H1 (cell line): ENCODE measurements around the gene ZNF506. TPM values are rescaled to one million over a fixed set of nuclear protein-coding genes. Genes with fewer than 3 reads are reported as not detected.

Experiments
- CTCF ChIA-PET: fragments of 300-600 bp; sonication (Branson Sonifier 250); formaldehyde crosslinking; loops from one replicate; lab custom pipeline; 2021; ENCODE audit not compliant: partially characterized antibody; lab: Charles Lee
- POLR2A ChIA-PET: fragments of 300-600 bp; sonication (Branson Sonifier 250); formaldehyde crosslinking; loops from one replicate; lab custom pipeline; 2021; ENCODE audit warnings: inconsistent platforms; ENCODE audit not compliant: partially characterized antibody; lab: Charles Lee
- DNase-seq, 2 experiments: peaks; one replicate each; pipeline versions ENCODE4 v3.0.0 to v3.0.0-alpha.2; 2010 to 2022; ENCODE audit warnings: low spot score in 2 of 2, low read depth in 1 of 2, mixed read lengths in 1 of 2
- FAIRE-seq: peaks from 2 replicates; lab custom pipeline; 2011; peaks lifted over from hg19 to GRCh38; lab: Jason Lieb, UNC
- H2AFZ ChIP-seq: 2 replicates; pipeline ENCODE4 v1.8.1; 2012; ENCODE audit warnings: low read length, inconsistent platforms
- H2AK5ac ChIP-seq: 2 replicates; pipeline ENCODE4 v1.6.1; 2013; ENCODE audit warnings: low read depth, low read length
- H2BK120ac ChIP-seq: replicated peaks from 2 replicates; pipeline ENCODE3; 2013; ENCODE audit warnings: low read depth, low read length, inconsistent platforms
- H2BK12ac ChIP-seq: 2 replicates; pipeline ENCODE4 v1.6.1; 2013; ENCODE audit warnings: low read depth, low read length
- H2BK15ac ChIP-seq: 2 replicates; pipeline ENCODE4 v1.6.1; 2013; ENCODE audit warnings: low read length
- H2BK20ac ChIP-seq: 2 replicates; pipeline ENCODE4 v1.6.1; 2013; ENCODE audit warnings: low read length
- H2BK5ac ChIP-seq: 2 replicates; pipeline ENCODE4 v1.6.1; 2013; ENCODE audit warnings: low read depth, low read length
- H3K14ac ChIP-seq: 2 replicates; pipeline ENCODE4 v1.6.1; 2013; ENCODE audit warnings: inconsistent platforms; ENCODE audit not compliant: insufficient read length
- H3K18ac ChIP-seq: 2 replicates; pipeline ENCODE4 v1.6.1; 2013; ENCODE audit warnings: low read length; ENCODE audit errors: extremely low read depth
- H3K23ac ChIP-seq: 2 replicates; pipeline ENCODE4 v1.6.1; 2013; ENCODE audit warnings: inconsistent platforms; ENCODE audit not compliant: insufficient read length
- H3K23me2 ChIP-seq: 2 replicates; pipeline ENCODE4 v1.6.1; 2013; ENCODE audit warnings: low read depth, low read length
- H3K27ac ChIP-seq: 2 replicates; pipeline ENCODE4 v1.6.1; 2011; ENCODE audit warnings: low read depth, low read length, inconsistent platforms
- H3K27me3 ChIP-seq, 4 experiments: replicated peaks in 1 of 4; 1 replicate in 1 of 4; 2 replicates in 3 of 4; pipeline versions ENCODE4 v1.6.1 to v1.8.1; 2011 to 2013; ENCODE audit warnings: low read length in 3 of 4, mild to moderate bottlenecking in 3 of 4, inconsistent platforms in 2 of 4, mixed read lengths in 2 of 4, moderate library complexity in 1 of 4; ENCODE audit not compliant: control insufficient read depth in 3 of 4, insufficient read depth in 3 of 4; ENCODE audit errors: extremely low read depth in 1 of 4
- H3K36me3 ChIP-seq, 4 experiments: 2 replicates each; pipeline versions ENCODE4 v1.6.1 to v1.8.1; 2011 to 2013; ENCODE audit warnings: mild to moderate bottlenecking in 4 of 4, low read length in 3 of 4, moderate library complexity in 2 of 4, control low read depth in 1 of 4, inconsistent platforms in 1 of 4; ENCODE audit not compliant: insufficient read depth in 4 of 4, control insufficient read depth in 2 of 4
- H3K4ac ChIP-seq: replicated peaks from 2 replicates; pipeline ENCODE3; 2013; ENCODE audit warnings: low read length, low read depth, mixed read lengths, inconsistent platforms; ENCODE audit not compliant: insufficient read length
- H3K4me1 ChIP-seq, 4 experiments: replicated peaks in 1 of 4; 1 replicate in 1 of 4; 2 replicates in 3 of 4; pipeline versions ENCODE4 v1.6.1 to v1.8.1; 2011 to 2013; ENCODE audit warnings: low read length in 3 of 4, inconsistent platforms in 2 of 4, mixed read lengths in 1 of 4; ENCODE audit not compliant: insufficient read depth in 4 of 4, control insufficient read depth in 3 of 4
- H3K4me2 ChIP-seq, 2 experiments: 2 replicates each; pipeline versions ENCODE4 v1.6.1 to v1.8.1; 2011 to 2013; ENCODE audit warnings: low read depth in 2 of 2, low read length in 2 of 2, control low read depth in 1 of 2, inconsistent platforms in 1 of 2, mild to moderate bottlenecking in 1 of 2; ENCODE audit not compliant: insufficient read depth in 1 of 2
- H3K4me3 ChIP-seq, 4 experiments: fragments of 200-600, 300-600 bp in 1 of 4; sonication (generic), shearing (Covaris generic), sonication (Bioruptor Twin) in 1 of 4; 2 replicates each; pipeline versions ENCODE4 v1.5.1 to v1.8.1; 2011 to 2016; ENCODE audit warnings: low read length in 4 of 4, low read depth in 3 of 4, control low read depth in 2 of 4, inconsistent platforms in 2 of 4, mild to moderate bottlenecking in 2 of 4, mixed read lengths in 1 of 4, moderate library complexity in 1 of 4; ENCODE audit not compliant: insufficient read depth in 2 of 4; ENCODE audit errors: extremely low read depth in 1 of 4
- H3K56ac ChIP-seq: replicated peaks from 2 replicates; pipeline ENCODE3; 2013; ENCODE audit warnings: low read depth, mild to moderate bottlenecking, mixed read lengths, low read length, inconsistent platforms; ENCODE audit not compliant: insufficient read length
- H3K79me1 ChIP-seq: 2 replicates; pipeline ENCODE4 v1.6.1; 2013; ENCODE audit warnings: low read depth, low read length, control low read depth
- H3K79me2 ChIP-seq, 2 experiments: 2 replicates each; pipeline versions ENCODE4 v1.6.1 to v1.8.1; 2012 to 2013; ENCODE audit warnings: low read length in 2 of 2, mild to moderate bottlenecking in 2 of 2, inconsistent platforms in 1 of 2; ENCODE audit not compliant: insufficient read depth in 2 of 2, control insufficient read depth in 1 of 2
- H3K9ac ChIP-seq, 4 experiments: replicated peaks in 1 of 4; 1 replicate in 1 of 4; 2 replicates in 3 of 4; pipeline versions ENCODE4 v1.6.1 to v1.8.1; 2011 to 2013; ENCODE audit warnings: low read depth in 3 of 4, low read length in 3 of 4, control low read depth in 2 of 4, mild to moderate bottlenecking in 2 of 4, moderate library complexity in 2 of 4, inconsistent platforms in 1 of 4; ENCODE audit errors: extremely low read depth in 1 of 4
- H3K9me3 ChIP-seq, 2 experiments: 2 replicates each; pipeline versions ENCODE4 v1.6.1 to v1.8.1; 2012 to 2013; ENCODE audit warnings: mild to moderate bottlenecking in 2 of 2, moderate library complexity in 2 of 2, control low read depth in 1 of 2, inconsistent platforms in 1 of 2, low read depth in 1 of 2, low read length in 1 of 2, mixed read lengths in 1 of 2; ENCODE audit not compliant: insufficient read depth in 2 of 2
- H4K20me1 ChIP-seq, 2 experiments: replicated peaks in 1 of 2; 2 replicates each; pipeline versions ENCODE3 to v1.8.1; 2011 to 2013; ENCODE audit warnings: inconsistent platforms in 2 of 2, low read length in 2 of 2, mild to moderate bottlenecking in 1 of 2; ENCODE audit not compliant: insufficient read depth in 2 of 2, control insufficient read depth in 1 of 2
- H4K5ac ChIP-seq: 2 replicates; pipeline ENCODE4 v1.6.1; 2013; ENCODE audit warnings: low read length, low read depth, mixed read lengths, inconsistent platforms; ENCODE audit not compliant: insufficient read length
- H4K8ac ChIP-seq: 2 replicates; pipeline ENCODE4 v1.8.0; 2013; ENCODE audit warnings: mild to moderate bottlenecking, moderate library complexity, low read length, inconsistent platforms; ENCODE audit not compliant: insufficient read depth; ENCODE audit errors: extremely low read depth
- H4K91ac ChIP-seq: replicated peaks from 2 replicates; pipeline ENCODE3; 2013; ENCODE audit warnings: low read length, mixed read lengths, inconsistent platforms; ENCODE audit not compliant: insufficient read length
- BCL11A ChIP-seq, 2 experiments: IDR thresholded peaks; one replicate each; pipeline ENCODE4 v1.6.1; 2011; ENCODE audit warnings: low read depth in 2 of 2, low read length in 2 of 2, mild to moderate bottlenecking in 2 of 2
- BRCA1 ChIP-seq: IDR thresholded peaks from 2 replicates; pipeline ENCODE4 v1.6.1; 2012; ENCODE audit warnings: low read depth, low read length, improper control_type of control experiment
- EGR1 ChIP-seq: IDR thresholded peaks from 2 replicates; pipeline ENCODE4 v1.6.1; 2011; ENCODE audit warnings: low read depth, low read length, borderline replicate concordance
- GTF2F1 ChIP-seq: IDR thresholded peaks from 2 replicates; pipeline ENCODE4 v1.6.1; 2012; ENCODE audit warnings: low read depth, low read length, improper control_type of control experiment, borderline replicate concordance
- HDAC6 ChIP-seq: IDR thresholded peaks from one replicate; pipeline ENCODE4 v1.7.1; 2012; ENCODE audit warnings: low read depth, mild to moderate bottlenecking, inconsistent platforms, low read length, moderate library complexity
- JUN ChIP-seq: IDR thresholded peaks from 2 replicates; pipeline ENCODE4 v1.6.1; 2011; ENCODE audit warnings: low read depth, mild to moderate bottlenecking, improper control_type of control experiment, low read length
- MAFK ChIP-seq: IDR thresholded peaks from 2 replicates; pipeline ENCODE4 v1.6.1; 2012; ENCODE audit warnings: low read depth, mild to moderate bottlenecking, improper control_type of control experiment, low read length
- NRF1 ChIP-seq: IDR thresholded peaks from 2 replicates; pipeline ENCODE4 v1.6.1; 2011; ENCODE audit warnings: mild to moderate bottlenecking, low read depth, low read length, improper control_type of control experiment
- POU5F1 ChIP-seq: IDR thresholded peaks from 2 replicates; pipeline ENCODE4 v1.6.1; 2011; ENCODE audit warnings: low read depth, mild to moderate bottlenecking, low read length, moderate library complexity
- SUZ12 ChIP-seq: fragments of 200-600 bp; sonication (generic); IDR thresholded peaks from 2 replicates; pipeline ENCODE4 v1.6.1; 2012; ENCODE audit warnings: mild to moderate bottlenecking, inconsistent platforms, low read length, moderate library complexity, mixed read lengths
- TAF7 ChIP-seq: optimal IDR thresholded peaks from 2 replicates; pipeline ENCODE3; 2011; ENCODE audit warnings: low read depth, mild to moderate bottlenecking, inconsistent platforms, low read length, moderate library complexity, borderline replicate concordance
- TEAD4 ChIP-seq: IDR thresholded peaks from 2 replicates; pipeline ENCODE4 v1.6.1; 2012; ENCODE audit warnings: low read depth, low read length, inconsistent platforms, mixed read lengths
- WGBS, 2 experiments: shearing (Covaris generic) in 1 of 2; methylation state at CpG; one replicate each; pipeline versions ENCODE4 v1.1.6 to v1.1.7; 2013 to 2015; ENCODE audit warnings: low lambda C conversion rate in 2 of 2, mixed read lengths in 2 of 2, inconsistent platforms in 1 of 2, low coverage in 1 of 2, missing lambda C conversion rate in 1 of 2; ENCODE audit not compliant: insufficient replicate concordance in 2 of 2, insufficient coverage in 1 of 2, insufficient read length in 1 of 2; ENCODE audit errors: extremely low coverage in 1 of 2, missing lambda C conversion rate in 1 of 2; 5-methylcytosine and 5-hydroxymethylcytosine counted together
- polyA plus RNA-seq, 7 experiments: library from polyadenylated mRNA; depleted of rRNA in 3 of 7; stranded (reverse) in 5 of 7; unstranded in 2 of 7; fragments of >200 nt in 5 of 7; fragments of 200-250 nt in 2 of 7; gene quantifications; 1 replicate in 5 of 7; 2 replicates in 1 of 7; 4 replicates in 1 of 7; pipeline versions ENCODE4 v1.2.1 to v1.2.3, GENCODE V29; 2011 to 2013; ENCODE audit warnings: missing spikeins in 2 of 7, mixed read lengths in 2 of 7
- total RNA-seq: library from RNA; stranded (reverse); fragmentation: NEBNext Ultra II Directional; extraction: Animal tissue kit (Norgen Biotek cat#: 25700); gene quantifications from 2 replicates; pipeline ENCODE4 v1.2.1, GENCODE V29; 2021

ZNF506 gene
- total and polyA plus RNA-seq, 2 of the 8 experiments (the other 6 are each of a cell fraction or from before 2014, with no cell fraction given): 4.5 to 8.3 TPM

- Histone ChIP-seq H3K4me3 (no peak overlapping the region), H3K4ac (no peak overlapping the region), H3K36me3 (peaks cover 0 to 13% (median under 1%) of the 10 kb centered on the region in 4 experiments; a peak in 3 of 8 replicates), H3K27me3 (no peaks in the 10 kb centered on the region), H3K56ac (no peak overlapping the region), H3K23me2 (no peaks in the 10 kb centered on the region), H3K4me2 (no peak overlapping the region), H2AFZ (no peak overlapping the region), H3K23ac (no peak overlapping the region), H4K91ac (no peak overlapping the region), H3K9me3 (no peaks in the 10 kb centered on the region), H3K79me2 (no peaks in the 10 kb centered on the region), H2BK20ac (no peak overlapping the region), H2BK120ac (no peak overlapping the region), H3K18ac (no peak overlapping the region), H2BK15ac (no peak overlapping the region), H4K8ac (no peak overlapping the region), H2AK5ac (no peak overlapping the region), H2BK12ac (no peak overlapping the region), H4K5ac (no peak overlapping the region), H3K4me1 (no peaks in the 10 kb centered on the region), H3K27ac (no peak overlapping the region), H2BK5ac (no peak overlapping the region), H3K9ac (no peak overlapping the region), H4K20me1 (peaks cover 1 to 2% of the 10 kb centered on the region in 2 experiments), H3K79me1 (no peaks in the 10 kb centered on the region), H3K14ac (no peak overlapping the region)
- 91% methylated on average over 1 of the region's 1 CpG; no CpG with 5 or more reads in 1 of the 2 experiments for WGBS, 2 experiments
- TF ChIP-seq BCL11A (IDR thresholded peaks at IDR 0.05; ENCODE audit: low read depth in 2 of 2, low read length in 2 of 2) (no peak), POU5F1 (no peak), HDAC6 (no peak), BRCA1 (no peak), NRF1 (no peak), TEAD4 (no peak), MAFK (no peak), TAF7 (no peak), SUZ12 (no peak), JUN (no peak), EGR1 (no peak), GTF2F1 (no peak)
- DNase-seq (no peak), FAIRE-seq (no peak)
- ChIA-PET POLR2A (interaction anchor here (1.4 kb wide), 1 partner anchor 55 kb away, joined by 3 read pairs; no protein-coding TSS in a partner anchor), CTCF (no interaction called here)
Observed at GRCh38 chr19:19805480-19805879, 16.1 kb downstream of the ZNF506 start.
